ENCODE measurements around the gene TNFSF13B. TPM values are rescaled to one million over a fixed set of nuclear protein-coding genes. Genes with fewer than 3 reads are reported as not detected.

The TNFSF13B gene
- total RNA-seq, 1 donor from 2014 or later = 0.82 TPM

GRCh38 chr13:108273429-108274118, 4.1 kb downstream of the TNFSF13B start:
- TF ChIP-seq CTCF (conservative IDR thresholded peaks at IDR 0.05) = no peak
- no peak for DNase-seq (ENCODE audit: low read depth, low spot score)
- Mint-ChIP-seq H3K27me3 (ENCODE audit: low read depth) (no peaks in the 10 kb centered on the region), H3K4me3 (no peak overlapping the region), H3K27ac (ENCODE audit: unreplicated experiment) (no peak overlapping the region), H3K36me3 (ENCODE audit: low read depth) (no peaks in the 10 kb centered on the region), H3K4me1 (no peaks in the 10 kb centered on the region), H3K9me3 (no peaks in the 10 kb centered on the region)

- Mint-ChIP-seq H3K9me3 (peaks cover 3% of the 10 kb centered on the region), H3K4me3 (no peak overlapping the region), H3K4me1 (no peaks in the 10 kb centered on the region), H3K27me3 (ENCODE audit: low read depth) (no peaks in the 10 kb centered on the region), H3K27ac (ENCODE audit: unreplicated experiment) (no peak overlapping the region), H3K36me3 (ENCODE audit: low read depth) (no peaks in the 10 kb centered on the region)
- DNase-seq (ENCODE audit: low read depth, low spot score) = no peak
- TF ChIP-seq CTCF (conservative IDR thresholded peaks at IDR 0.05) = no peak
Measured at GRCh38 chr13:108274718-108275117, 5.2 kb downstream of the TNFSF13B start.

- Mint-ChIP-seq H3K4me1 (no peaks in the 10 kb centered on the region), H3K27ac (ENCODE audit: unreplicated experiment) (no peak overlapping the region), H3K4me3 (no peak overlapping the region), H3K9me3 (peaks cover 3% of the 10 kb centered on the region), H3K27me3 (ENCODE audit: low read depth) (no peaks in the 10 kb centered on the region), H3K36me3 (ENCODE audit: low read depth) (no peaks in the 10 kb centered on the region)
- no peak for TF ChIP-seq CTCF (conservative IDR thresholded peaks at IDR 0.05)
- DNase-seq (ENCODE audit: low read depth, low spot score) = no peak
Measured at GRCh38 chr13:108276060-108276459, 6.5 kb downstream of the TNFSF13B start.

- no peak for DNase-seq (ENCODE audit: low read depth, low spot score)
- Mint-ChIP-seq H3K4me3 (no peak overlapping the region), H3K36me3 (ENCODE audit: low read depth) (no peaks in the 10 kb centered on the region), H3K4me1 (no peaks in the 10 kb centered on the region), H3K27me3 (ENCODE audit: low read depth) (no peaks in the 10 kb centered on the region), H3K9me3 (peaks cover 3% of the 10 kb centered on the region), H3K27ac (ENCODE audit: unreplicated experiment) (no peak overlapping the region)
- no peak for TF ChIP-seq CTCF (conservative IDR thresholded peaks at IDR 0.05)
Measured at GRCh38 chr13:108278466-108278865, 8.9 kb downstream of the TNFSF13B start.

GRCh38 chr13:108281901-108282300, 12.4 kb downstream of the TNFSF13B start:
- no peak overlapping the region for H3K4me3 Mint-ChIP-seq
- no peak for DNase-seq (ENCODE audit: low read depth, low spot score)
- H3K9me3 Mint-ChIP-seq = peaks cover 3% of the 10 kb centered on the region
- no peaks in the 10 kb centered on the region for H3K27me3 Mint-ChIP-seq (ENCODE audit: low read depth)
- H3K36me3 Mint-ChIP-seq (ENCODE audit: low read depth) = no peaks in the 10 kb centered on the region
- no peaks in the 10 kb centered on the region for H3K4me1 Mint-ChIP-seq
- TF ChIP-seq CTCF (conservative IDR thresholded peaks at IDR 0.05) = no peak
- no peak overlapping the region for H3K27ac Mint-ChIP-seq (ENCODE audit: unreplicated experiment)
